A673 (cell line): ENCODE results near the gene SLC2A9. TPM values are rescaled to one million over a fixed set of nuclear protein-coding genes. Genes with fewer than 3 reads are reported as not detected.

Experiments
- BruUV-seq: library from RNA; stranded (reverse); fragments of 400-500 nt; replicated peaks from 2 replicates; lab custom pipeline; 2021; lab: Mats Ljungman, UMichigan
- CTCF ChIA-PET: fragments of 300-600 bp; sonication (Branson Sonifier 250); formaldehyde crosslinking; loops from one replicate; lab custom pipeline; 2022; ENCODE audit warnings: antibody characterized with exemption; lab: Charles Lee
- POLR2A ChIA-PET: fragments of 300-600 bp; sonication (Branson Sonifier 250); formaldehyde crosslinking; loops from one replicate; lab custom pipeline; 2022; ENCODE audit warnings: antibody characterized with exemption; ENCODE audit not compliant: low non-redundant PET; lab: Charles Lee
- DNase-seq: peaks from one replicate; pipeline ENCODE4 v3.0.0-alpha.2; 2015; ENCODE audit warnings: low spot score
- H3K27ac ChIP-seq: fragments of 200-600 bp; sonication (generic); 2 replicates; pipeline ENCODE4 v1.5.1; 2016; ENCODE audit warnings: mixed run types, low read depth, mild to moderate bottlenecking, mixed read lengths, antibody characterized with exemption, low read length; ENCODE audit not compliant: poor library complexity, severe bottlenecking
- H3K27me3 ChIP-seq: fragments of 200-600 bp; sonication (generic); replicated peaks from 2 replicates; pipeline ENCODE4 v1.6.1; 2017; ENCODE audit warnings: mixed run types, low read depth, mild to moderate bottlenecking, mixed read lengths, antibody characterized with exemption, low read length; ENCODE audit not compliant: insufficient read depth, poor library complexity
- H3K36me3 ChIP-seq: fragments of 200-600 bp; sonication (generic); 2 replicates; pipeline ENCODE4 v1.6.1; 2016; ENCODE audit warnings: mixed run types, mild to moderate bottlenecking, mixed read lengths, antibody characterized with exemption, low read length; ENCODE audit not compliant: insufficient read depth, poor library complexity, severe bottlenecking
- H3K4me1 ChIP-seq: fragments of 200-600 bp; sonication (generic); 2 replicates; pipeline ENCODE4 v1.6.1; 2017; ENCODE audit warnings: mixed run types, mild to moderate bottlenecking, mixed read lengths, antibody characterized with exemption, low read length; ENCODE audit not compliant: insufficient read depth, poor library complexity, severe bottlenecking
- H3K4me3 ChIP-seq: fragments of 200-600 bp; sonication (generic); 2 replicates; pipeline ENCODE4 v1.5.1; 2016; ENCODE audit warnings: low read depth, mixed run types, mild to moderate bottlenecking, mixed read lengths, low read length; ENCODE audit not compliant: poor library complexity, severe bottlenecking
- H3K9me3 ChIP-seq: fragments of 200-600 bp; sonication (generic); 2 replicates; pipeline ENCODE4 v1.6.1; 2016; ENCODE audit warnings: mixed run types, low read depth, mild to moderate bottlenecking, mixed read lengths, antibody characterized with exemption, low read length; ENCODE audit not compliant: poor library complexity, severe bottlenecking
- CTCF ChIP-seq: fragments of 300-800, 200-600 bp; sonication (generic); conservative IDR thresholded peaks from 2 replicates; pipeline ENCODE4 v1.5.1; 2017; ENCODE audit warnings: low read depth, mild to moderate bottlenecking, antibody characterized with exemption, low read length, moderate library complexity, mixed read lengths
- EZH2 ChIP-seq: fragments of 200-600 bp; sonication (generic); IDR thresholded peaks from 2 replicates; pipeline ENCODE4 v1.6.1; 2017; ENCODE audit warnings: borderline replicate concordance, low read depth, mild to moderate bottlenecking, mixed read lengths, antibody characterized with exemption, low read length; ENCODE audit not compliant: poor library complexity, severe bottlenecking
- intact Hi-C: fragments of 100-400 bp; cut with micrococcal nuclease; formaldehyde crosslinking; loops from one replicate; pipeline ENCODE4 v1.10.0; 2022; ENCODE audit not compliant: unreplicated experiment
- total RNA-seq: library from RNA; stranded (reverse); gene quantifications from 2 replicates; pipeline ENCODE4 v1.2.3, GENCODE V29; 2021

Gene SLC2A9
- total RNA-seq, 1 experiment from 2014 or later, result not detected

- Histone ChIP-seq H3K27ac (no peak overlapping the region), H3K9me3 (no peaks in the 10 kb centered on the region), H3K4me1 (no peaks in the 10 kb centered on the region), H3K27me3 (peaks cover 24% of the 10 kb centered on the region), H3K4me3 (no peak overlapping the region), H3K36me3 (no peaks in the 10 kb centered on the region)
- no peak for TF ChIP-seq CTCF
- no peak for TF ChIP-seq EZH2
- BruUV-seq, result no TSS peak
- intact Hi-C loops, result no loop called here
- no peak for DNase-seq
- ChIA-PET CTCF (no interaction called here), POLR2A (no interaction called here)
Measured at GRCh38 chr4:10051517-10052135, 30.3 kb upstream of the SLC2A9 start.

GRCh38 chr4:10050721-10051120, 29.4 kb upstream of the SLC2A9 start:
- no peak overlapping the region for H3K27ac ChIP-seq
- no TSS peak for BruUV-seq
- H3K9me3 ChIP-seq, result no peaks in the 10 kb centered on the region
- H3K4me3 ChIP-seq, result no peak overlapping the region
- DNase-seq, result no peak
- TF ChIP-seq EZH2, result no peak
- TF ChIP-seq CTCF, result no peak
- ChIA-PET POLR2A (no interaction called here), CTCF (no interaction called here)
- no peaks in the 10 kb centered on the region for H3K4me1 ChIP-seq
- no peaks in the 10 kb centered on the region for H3K36me3 ChIP-seq
- intact Hi-C loops, result no loop called here
- H3K27me3 ChIP-seq, result peaks cover 24% of the 10 kb centered on the region

DNA sequence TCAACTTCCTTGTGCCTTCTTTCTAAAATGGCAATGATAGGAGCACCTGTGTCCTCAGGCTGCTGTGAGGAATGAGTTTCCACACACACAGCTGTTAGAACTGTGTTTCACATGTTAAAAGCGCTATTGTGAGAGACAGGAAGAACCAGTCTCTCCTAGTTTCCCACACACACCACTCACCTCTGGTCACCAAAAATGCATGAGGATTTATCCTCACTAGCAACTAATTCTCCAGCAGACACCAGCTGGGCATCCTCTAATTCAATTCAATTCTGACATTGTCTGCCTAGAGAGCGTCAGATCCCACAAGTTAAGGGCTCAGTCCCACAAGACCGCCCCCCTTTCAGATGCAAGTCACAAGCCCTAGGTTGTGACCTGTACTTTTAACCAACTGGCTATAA, 29.0 kb upstream of the SLC2A9 start:
- Histone ChIP-seq H3K27ac (no peak overlapping the region), H3K36me3 (no peaks in the 10 kb centered on the region), H3K4me1 (no peaks in the 10 kb centered on the region), H3K4me3 (no peak overlapping the region), H3K9me3 (no peaks in the 10 kb centered on the region), H3K27me3 (peaks cover 24% of the 10 kb centered on the region)
- intact Hi-C loops, result no loop called here
- CTCF ChIA-PET, result no interaction called here
- no TSS peak for BruUV-seq
- POLR2A ChIA-PET, result no interaction called here
- DNase-seq, result no peak
- TF ChIP-seq EZH2 (no peak), CTCF (no peak)
